HG03460 (cell line): ENCODE measurements around the gene DDA1.
"Not testable (repeated sequence)": the region's sequence is repeated elsewhere in the genome, so short reads cannot be mapped to it uniquely, and the experiment has no call there.

Source experiments
- ATAC-seq: cut with Tn5 transposase; IDR thresholded peaks from one replicate; pipeline ENCODE4 v1.9.1; 2021; ENCODE audit not compliant: unreplicated experiment

DDA1 gene

DNA sequence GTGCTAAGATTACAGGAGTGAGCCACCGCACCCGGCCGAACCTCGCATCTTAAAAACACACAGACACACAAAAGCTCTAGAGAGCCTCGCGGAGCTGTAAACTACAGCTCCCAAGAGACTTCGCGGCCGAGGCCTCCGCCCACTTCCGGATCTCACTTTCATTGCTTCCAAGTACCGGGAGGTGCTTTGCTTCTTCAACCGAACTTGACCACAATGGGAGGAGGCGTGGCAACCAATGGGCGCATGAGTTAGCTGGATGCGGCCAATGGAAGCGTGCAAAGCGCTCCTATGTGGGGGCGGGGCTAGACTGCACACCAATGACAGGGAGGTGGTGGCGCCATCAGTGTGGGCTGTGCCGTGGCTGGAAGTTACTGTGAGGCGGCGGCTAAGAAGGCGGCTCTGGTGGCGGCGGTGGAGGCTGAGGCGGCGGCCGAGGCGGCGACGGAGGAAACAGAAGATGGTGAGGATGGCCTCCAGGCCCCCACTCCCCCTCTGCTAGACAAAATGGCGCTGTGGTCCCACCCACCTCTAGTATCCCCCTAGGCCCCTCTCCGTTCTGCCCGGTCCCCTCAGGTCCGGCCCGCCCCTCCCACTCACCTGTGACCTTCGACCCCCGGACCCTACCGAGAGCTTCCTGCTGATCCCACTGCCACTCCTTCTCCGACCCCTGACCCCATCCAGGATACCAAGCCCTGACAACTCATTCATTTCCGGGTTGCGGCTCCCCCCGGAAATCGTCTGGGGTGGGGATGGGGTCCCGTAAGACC lies at the start of gene DDA1:
DDA1 (plus strand) TSS at position 366 of the 767 bp plus-strand sequence; CDS start at position 458, 92 bp downstream.
- peak; percentile 59 for ATAC-seq

DNA sequence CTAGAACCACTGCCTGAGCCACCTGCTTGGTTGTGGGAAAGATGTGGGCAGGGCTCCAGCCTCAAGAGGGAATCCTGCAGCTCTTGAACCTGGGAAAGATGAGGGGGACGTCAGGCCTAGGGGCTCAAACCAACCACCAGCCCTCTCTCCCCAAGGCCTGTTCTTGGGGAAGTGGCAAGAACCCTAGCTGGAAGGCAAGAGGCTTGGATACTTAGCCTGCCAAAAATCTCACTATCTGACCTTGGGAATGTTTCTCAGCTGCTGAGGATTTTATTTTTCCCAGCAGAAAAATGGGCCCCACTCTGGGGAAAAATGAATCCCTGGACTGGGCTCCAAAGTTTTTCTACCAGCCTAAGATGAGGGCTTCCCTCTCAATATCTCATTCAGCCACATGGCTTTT lies 49.4 kb upstream of the DDA1 start:
- ATAC-seq = no peak

DNA sequence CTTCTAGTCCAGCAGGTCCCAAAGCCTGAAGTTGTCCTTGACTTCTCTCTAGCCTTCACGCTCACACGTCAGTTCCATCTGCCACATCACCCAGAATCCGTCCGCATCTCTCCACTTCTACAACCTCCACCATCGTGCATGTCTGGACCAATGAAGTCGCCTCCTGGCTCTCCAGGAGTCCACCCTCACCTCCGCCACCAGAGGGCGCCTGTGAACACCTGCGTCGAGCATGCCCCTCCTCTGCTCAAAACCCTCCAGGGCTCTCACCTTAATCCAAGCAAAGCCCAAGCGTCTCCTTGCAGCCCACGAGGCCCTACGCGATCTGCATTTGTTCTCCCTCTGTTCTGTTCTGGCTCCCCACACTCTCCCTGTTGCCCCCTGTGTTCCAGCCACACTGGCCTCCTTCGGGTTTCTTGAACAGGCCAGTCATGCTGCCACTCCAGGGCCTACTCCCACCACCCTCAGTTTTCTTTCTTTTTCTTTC lies 48.5 kb upstream of the DDA1 start:
- ATAC-seq = no peak

DNA sequence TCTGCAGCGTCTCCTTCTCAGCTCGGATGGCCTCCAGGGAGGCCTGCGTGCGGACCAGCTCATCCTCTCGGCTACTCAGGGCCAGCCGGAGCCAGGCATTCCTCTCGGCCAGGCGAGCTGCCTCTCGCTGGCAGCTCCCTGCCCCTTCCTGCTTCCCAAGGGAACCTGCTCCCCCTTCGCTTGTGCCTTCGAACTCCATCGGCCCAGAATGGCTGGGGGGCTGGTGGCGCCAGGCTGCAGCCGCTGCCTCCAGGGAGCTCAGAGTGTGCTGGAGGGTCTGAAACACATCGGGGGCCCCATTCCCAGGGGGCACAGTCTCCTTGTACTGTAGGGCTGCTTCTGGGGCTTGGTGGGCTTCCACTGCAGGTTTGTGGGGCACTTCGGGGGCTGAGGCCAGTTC lies 46.8 kb upstream of the DDA1 start:
- ATAC-seq = no peak

DNA sequence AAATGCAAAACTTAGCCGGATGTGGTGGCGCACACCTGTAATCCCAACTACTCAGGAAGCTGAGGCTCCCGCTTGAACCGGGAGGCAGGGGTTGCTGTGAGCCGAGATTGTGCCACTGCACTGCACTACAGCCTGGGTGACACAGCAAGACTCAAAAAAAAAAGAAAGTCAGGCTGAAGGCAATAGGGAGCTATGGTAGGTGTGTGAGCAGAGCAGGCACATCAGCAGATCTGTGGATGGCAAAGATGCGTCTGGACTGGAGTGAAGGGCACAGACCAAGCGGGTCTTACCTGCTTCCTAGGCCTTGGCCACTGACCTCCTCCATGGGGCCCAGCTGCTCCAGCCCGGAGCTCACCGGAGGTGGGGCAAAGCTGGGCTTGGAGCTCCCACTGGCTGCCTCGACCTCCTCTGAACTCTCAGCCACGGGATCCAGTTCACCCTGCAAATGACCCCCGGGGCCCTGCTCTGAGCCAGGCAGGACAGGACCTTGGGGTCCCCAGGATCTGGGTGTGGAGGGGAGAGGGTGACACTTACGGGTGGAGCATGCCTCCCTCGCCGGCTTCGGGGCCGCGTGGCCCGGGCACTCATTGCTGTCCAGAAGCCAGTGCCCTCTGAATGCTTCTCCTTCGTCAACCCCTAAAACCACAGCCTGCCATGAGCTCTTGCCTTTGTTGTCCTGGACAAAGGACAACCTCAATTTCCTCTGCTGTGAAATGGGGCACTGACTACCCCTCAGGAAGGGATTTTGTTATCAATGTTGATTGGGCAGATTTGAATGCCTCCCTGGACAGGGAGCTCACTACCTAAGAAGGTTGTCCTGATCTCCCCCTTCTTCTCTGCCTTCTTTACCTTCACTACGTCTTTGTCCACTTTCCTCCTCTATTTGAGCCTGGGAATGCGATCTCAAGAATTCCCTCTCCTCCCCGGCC lies 45.4 kb upstream of the DDA1 start:
- no peak for ATAC-seq

DNA sequence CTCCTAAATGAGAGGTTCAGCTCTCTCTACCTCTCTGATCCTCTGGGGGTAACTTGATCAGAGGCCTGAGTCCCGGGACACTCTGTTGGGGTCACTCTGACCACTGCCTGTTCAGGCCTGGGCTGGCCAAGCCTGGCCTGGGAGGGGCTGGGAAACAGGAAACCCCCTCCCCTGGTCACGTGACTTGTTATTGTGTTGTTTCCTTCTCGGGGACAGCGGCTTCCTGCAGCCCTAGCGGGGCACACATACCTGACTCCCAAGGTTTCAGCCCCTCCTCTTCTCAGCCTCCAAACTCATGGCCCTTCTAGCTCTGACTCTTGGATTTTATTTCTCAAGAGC lies 44.8 kb upstream of the DDA1 start, which contains the start of gene USHBP1:
USHBP1 (minus strand) TSS at position 105 of the 339 bp plus-strand sequence. CDS start 446 bp downstream, outside the sequence.
- ATAC-seq = no peak

DNA sequence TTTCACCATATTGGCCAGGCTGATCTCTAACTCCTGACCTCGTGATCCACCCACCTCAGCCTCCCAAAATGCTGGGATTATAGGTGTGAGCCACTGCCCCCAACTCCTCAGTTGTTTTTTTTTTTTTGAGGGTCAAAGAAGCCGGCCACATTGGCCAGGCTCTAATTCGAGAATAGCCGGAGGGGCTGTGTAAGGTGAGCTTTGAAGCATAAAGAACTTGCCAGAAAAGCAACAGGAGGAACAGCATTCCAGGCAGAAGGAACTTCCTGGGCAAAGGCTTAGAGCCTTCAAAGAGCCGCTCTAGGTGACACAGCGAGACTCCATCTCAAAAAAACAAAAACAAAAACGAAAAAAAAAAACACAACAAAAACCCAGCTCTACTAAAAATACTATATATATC lies 43.3 kb upstream of the DDA1 start:
- no peak for ATAC-seq

DNA sequence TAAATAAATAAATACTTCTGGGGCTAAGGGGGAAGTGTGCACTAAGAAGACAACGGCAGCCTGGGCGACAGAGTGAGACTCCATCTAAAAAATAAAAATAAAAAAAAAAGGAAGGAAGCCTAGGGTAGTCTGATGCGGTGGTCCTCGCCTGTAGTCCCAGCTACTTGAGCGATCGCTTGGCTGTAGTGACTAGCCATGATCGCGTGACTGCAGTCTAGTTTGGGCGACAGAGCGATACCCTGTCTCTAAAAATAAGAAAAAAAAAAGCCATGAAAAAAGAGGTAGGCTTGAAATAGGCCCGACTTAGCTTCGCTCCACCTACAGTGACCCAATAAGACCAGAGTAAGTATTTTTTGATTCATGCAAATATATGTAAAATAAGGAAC lies 42.8 kb upstream of the DDA1 start:
- ATAC-seq = peak; percentile 10

DNA sequence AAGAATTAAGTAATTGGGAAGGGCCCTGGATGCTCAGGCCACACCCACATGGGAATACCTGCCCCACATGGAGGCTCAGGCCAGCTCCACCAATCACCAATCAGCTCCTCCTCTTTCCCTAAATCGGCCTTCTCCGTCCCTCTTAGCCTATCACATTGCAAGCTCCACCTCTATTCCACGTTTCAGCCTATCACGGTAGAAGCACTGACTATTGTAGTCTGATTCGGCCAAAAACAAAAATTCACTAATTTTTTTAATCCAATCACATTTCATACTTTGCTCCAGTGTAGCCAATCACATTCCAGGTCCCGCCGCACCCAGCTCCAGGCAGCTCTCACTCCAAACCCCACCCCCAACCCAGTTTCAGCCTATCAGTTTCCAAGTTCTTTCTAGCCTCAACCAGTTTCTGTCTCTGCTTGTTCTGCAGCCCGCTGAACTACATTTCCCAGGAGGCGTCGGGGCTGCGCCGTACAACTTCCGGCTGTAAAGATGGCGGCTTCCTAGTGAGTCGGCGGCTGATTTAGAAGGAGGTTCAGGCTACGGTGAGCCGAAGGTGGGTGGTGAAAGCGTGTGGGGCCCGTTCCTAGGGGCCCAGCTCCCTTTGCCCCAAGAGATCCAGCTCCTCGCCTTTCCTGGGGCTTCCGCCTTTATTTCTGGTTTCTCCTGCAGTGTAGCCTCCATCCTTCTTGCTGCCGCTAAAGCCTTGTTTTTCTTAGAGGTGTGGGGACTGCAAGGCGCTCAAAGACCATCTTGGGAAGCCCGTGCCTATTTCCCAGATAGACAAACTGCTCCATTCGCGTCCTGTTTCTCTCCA lies 42.2 kb upstream of the DDA1 start, which contains the start of gene BABAM1:
BABAM1 (plus strand) TSS at position 469 of the 814 bp plus-strand sequence. CDS start 1,364 bp downstream, outside the sequence.
- ATAC-seq = peak; percentile 93

DNA sequence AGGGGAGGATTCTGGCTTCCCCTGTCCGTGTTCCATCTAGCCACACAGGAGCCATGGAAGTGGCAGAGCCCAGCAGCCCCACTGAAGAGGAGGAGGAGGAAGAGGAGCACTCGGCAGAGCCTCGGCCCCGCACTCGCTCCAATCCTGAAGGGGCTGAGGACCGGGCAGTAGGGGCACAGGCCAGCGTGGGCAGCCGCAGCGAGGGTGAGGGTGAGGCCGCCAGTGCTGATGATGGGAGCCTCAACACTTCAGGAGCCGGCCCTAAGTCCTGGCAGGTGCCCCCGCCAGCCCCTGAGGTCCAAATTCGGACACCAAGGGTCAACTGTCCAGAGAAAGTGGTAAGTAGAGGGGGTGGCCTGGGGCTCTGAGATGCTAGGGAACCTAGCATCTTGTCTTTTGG lies 40.6 kb upstream of the DDA1 start:
- ATAC-seq = no peak

DNA sequence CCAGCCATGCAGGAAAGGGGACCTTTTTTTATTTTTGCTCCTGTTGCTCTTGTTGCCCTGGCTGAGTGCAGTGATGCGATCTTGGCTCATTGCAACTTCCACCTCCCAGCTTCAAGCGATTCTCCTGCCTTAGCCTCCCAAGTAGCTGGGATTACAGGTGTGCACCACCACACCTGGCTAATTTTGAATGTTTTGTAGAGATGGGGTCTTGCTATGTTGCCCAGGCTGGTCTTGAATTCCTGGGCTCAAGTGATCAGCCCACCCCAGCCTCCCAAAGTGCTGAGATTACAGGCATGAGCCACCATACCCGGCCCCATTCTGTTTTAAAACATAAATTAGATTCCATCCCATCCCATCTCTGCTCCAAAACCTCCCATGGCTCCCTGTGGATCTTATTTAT lies 34.5 kb upstream of the DDA1 start:
- not testable (repeated sequence) for ATAC-seq

DNA sequence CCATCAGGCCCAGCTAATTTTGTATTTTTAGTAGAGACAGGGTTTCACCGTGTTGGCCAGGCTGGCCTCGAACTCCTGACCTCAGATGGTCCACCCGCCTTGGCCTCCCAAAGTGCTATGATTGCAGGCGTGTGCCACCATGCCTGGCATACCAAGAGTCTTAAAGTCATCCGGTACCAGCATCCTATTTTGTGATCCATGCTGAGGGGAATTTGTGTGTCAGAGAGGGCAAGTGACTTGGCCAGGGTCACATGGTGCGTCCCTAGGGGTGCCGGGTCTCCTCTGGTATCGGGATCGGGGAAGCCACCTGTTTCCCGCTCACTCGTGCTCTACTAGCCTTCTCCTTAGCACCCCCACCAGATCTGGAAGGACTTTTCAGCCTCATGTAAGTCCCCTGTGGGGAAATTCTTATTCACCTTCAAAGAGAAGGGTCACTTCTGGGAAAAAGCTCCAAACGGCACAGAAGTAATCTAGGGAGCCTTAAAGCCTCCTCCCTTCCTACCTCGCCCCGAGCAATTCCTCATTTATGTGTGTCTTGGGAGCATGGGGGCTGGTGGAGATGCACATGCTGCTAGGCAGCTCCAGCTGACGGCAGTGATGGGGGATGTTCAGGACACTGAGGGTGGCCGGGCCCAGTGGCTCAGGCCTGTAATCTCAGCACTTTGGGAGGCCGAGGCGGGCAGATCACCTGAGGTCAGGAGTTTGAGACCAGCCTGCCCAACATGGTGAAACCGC lies 33.8 kb upstream of the DDA1 start:
- ATAC-seq = no peak

DNA sequence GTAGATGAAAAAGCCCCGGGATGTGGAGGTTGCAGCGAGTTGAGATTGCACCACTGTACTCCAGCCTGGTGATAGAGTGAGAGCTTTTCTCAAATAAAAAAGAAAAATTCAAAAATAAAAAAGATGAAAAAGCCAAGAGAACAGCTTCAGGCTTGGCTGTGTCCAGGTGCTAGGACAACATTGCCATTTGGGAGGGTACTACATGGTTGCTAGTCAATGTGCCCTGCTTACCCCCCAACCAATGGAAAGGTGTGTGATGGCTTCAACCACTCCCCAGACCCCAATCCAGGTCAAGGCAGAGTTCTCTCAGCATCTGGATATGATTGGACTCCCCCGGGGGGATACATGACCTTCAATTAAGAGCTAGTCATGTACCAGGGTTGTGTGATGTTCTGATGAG lies 29.9 kb upstream of the DDA1 start:
- ATAC-seq = no peak

DNA sequence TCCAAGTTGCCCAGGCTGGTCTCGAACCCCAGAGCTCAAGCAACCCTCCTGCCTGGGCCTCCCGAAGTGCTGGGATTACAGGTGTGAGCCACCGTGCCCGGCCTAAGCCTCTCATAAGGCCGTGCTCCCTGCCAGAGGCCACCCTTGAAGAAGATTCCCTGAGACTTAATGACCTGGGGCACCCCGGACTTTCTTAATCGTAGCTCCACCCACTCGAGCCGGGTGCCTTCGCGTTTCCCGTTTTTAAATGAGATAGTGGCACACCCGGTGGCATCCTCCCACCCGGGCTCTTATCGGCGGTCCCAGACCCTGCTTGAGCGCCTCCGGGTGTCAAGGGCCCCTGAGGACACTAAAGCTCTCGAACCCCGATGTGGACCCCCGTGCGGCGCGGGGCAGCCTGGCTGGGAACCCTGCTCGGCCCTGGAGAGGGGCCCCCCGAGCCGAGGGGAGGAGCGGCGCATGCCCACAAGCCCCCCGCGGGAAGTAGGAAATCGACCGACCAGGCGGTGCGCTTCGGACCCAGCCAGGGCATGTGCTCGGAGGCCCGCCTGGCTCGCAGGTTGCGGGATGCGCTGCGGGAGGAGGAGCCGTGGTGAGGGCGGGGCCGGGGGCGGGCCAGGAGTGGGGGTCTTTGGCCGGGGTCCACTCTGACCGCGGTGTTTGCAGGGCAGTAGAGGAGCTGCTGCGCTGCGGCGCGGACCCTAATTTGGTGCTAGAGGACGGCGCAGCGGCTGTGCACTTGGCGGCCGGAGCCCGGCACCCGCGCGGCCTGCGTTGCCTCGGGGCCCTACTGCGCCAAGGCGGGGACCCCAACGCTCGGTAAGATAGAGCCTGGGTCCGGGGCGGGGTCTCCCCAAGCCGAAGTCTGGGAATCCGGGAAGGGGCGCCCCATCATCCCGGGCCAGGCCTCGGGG lies 27.7 kb upstream of the DDA1 start, which contains the start of gene ANKLE1:
ANKLE1 (plus strand) TSS at position 511 of the 914 bp plus-strand sequence; CDS start at position 531, 20 bp downstream.
- no peak for ATAC-seq

DNA sequence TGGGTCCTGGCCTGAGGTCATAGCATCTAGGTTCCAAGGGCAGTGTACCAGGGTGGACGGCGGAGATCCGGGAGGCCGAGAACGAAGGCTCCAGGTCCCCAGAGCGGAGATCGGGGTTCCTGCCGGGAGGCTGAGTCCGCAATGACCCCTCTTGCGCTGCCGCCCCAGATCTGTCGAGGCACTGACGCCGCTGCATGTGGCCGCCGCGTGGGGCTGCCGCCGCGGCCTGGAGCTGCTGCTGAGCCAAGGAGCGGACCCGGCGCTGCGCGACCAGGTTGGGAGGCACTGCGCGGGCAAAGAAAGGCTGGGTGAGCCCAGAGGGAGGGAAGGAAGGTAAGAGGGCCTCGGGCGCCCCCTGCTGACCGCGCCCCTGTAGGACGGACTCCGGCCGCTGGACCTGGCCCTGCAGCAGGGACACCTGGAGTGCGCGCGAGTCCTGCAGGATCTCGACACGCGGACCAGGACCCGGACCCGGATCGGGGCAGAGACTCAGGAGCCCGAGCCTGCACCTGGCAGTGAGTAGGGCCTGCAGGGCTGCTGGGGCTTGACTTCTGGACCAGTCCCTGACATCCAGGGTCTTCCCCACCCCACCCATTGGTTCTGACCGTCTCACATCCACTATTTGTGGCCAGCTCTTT lies 26.8 kb upstream of the DDA1 start:
- peak; percentile 72 for ATAC-seq

DNA sequence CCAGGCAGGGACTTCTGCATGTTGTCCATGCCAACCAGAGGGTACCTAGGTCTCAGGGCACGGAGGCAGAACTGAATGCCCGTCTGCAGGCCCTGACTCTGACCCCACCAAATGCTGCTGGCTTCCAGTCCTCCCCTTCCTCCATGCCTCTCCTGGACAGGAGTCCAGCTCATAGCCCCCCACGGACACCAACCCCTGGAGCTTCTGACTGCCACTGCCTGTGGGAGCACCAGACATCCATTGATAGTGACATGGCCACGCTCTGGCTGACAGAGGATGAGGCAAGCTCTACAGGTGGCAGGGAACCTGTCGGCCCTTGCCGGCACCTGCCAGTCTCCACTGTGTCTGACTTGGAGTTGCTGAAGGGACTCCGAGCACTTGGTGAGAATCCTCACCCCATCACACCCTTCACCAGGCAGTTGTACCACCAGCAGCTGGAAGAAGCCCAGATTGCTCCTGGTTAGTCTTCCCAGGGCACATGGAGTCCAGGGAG lies 25.8 kb upstream of the DDA1 start:
- no peak for ATAC-seq

DNA sequence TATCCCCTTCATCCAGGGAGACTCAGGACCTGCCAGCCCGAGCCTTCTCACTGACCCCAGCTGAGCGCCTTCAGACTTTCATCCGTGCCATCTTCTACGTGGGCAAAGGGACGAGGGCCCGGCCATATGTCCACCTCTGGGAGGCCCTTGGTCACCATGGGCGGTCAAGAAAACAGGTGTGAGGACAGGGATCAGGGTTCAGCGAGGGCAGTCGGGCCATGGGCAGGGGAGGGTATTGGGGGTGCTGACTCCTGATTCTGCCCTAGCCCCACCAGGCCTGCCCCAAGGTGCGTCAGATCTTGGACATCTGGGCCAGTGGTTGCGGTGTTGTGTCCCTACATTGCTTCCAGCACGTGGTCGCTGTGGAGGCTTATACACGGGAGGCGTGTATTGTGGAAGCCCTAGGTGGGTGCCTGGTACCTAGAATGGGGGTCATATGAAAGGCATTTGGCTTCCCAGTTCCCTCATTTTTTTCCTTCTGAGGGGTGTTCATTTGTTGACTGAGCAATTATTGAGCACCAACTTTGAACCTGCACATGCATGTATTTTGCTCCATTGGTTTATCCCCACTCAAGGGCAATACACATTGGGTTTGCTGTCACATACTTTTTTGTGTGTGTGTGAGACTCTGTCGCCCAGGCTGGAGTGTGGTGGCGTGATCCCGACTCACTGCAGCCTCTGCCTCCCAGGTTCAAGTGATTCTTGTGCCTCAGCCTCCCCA lies 23.8 kb upstream of the DDA1 start:
- ATAC-seq = no peak

DNA sequence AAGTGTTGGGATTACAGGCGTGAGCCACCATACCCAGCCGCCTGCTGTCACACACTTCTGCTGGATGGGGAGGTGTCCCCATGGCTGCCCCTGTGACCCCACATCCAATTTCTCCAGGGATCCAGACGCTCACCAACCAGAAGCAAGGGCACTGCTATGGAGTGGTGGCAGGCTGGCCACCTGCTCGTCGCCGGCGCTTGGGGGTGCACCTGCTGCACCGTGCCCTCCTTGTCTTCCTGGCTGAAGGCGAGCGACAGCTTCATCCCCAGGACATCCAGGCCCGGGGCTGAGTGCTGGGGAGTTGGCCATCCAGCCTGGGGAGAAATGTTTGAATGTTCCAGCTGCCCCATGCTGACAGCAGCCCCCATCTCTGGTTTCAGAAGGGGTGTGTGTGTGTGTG lies 23.1 kb upstream of the DDA1 start:
- no peak for ATAC-seq
